HL-60 (cell line): ENCODE data around the gene KCNG2.

Experiments used
- DNase-seq, 2 experiments: peaks; one replicate each; pipeline ENCODE4 v3.0.0-alpha.2; 2010 to 2020; ENCODE audit warnings: low read depth in 1 of 2, low spot score in 1 of 2
- H3K27ac ChIP-seq: fragments of 250-450 bp; sonication (Bioruptor Pico); replicated peaks from 2 replicates; pipeline ENCODE4 v1.5.1; 2020; ENCODE audit warnings: mild to moderate bottlenecking, moderate library complexity
- H3K27me3 ChIP-seq: fragments of 250-450 bp; sonication (Bioruptor Pico); 2 replicates; pipeline ENCODE4 v1.5.1; 2021; ENCODE audit warnings: mild to moderate bottlenecking, moderate library complexity; ENCODE audit not compliant: insufficient read depth, poor library complexity, severe bottlenecking
- H3K4me3 ChIP-seq: replicated peaks from 2 replicates; pipeline ENCODE4 v1.5.1; 2011; ENCODE audit warnings: mild to moderate bottlenecking, control low read depth, low read length; ENCODE audit not compliant: insufficient read depth
- CTCF ChIP-seq: IDR thresholded peaks from one replicate; pipeline ENCODE4 v1.5.1; 2011; ENCODE audit warnings: low read length, control low read depth, inconsistent platforms; ENCODE audit not compliant: insufficient read depth
- GABPA ChIP-seq: IDR thresholded peaks from 2 replicates; pipeline ENCODE4 v1.6.1; 2012; ENCODE audit warnings: low read depth
- POLR2AphosphoS5 ChIP-seq: IDR thresholded peaks from 2 replicates; pipeline ENCODE4 v1.6.1; 2012; ENCODE audit warnings: low read depth
- SPI1 ChIP-seq: IDR thresholded peaks from 2 replicates; pipeline ENCODE4 v1.6.1; 2012; ENCODE audit warnings: low read depth, mild to moderate bottlenecking, borderline replicate concordance
- TF ChIP-seq, protein P1 (sequence below): IDR thresholded peaks from 2 replicates; pipeline ENCODE4 v1.6.1; 2012; ENCODE audit warnings: low read depth; ENCODE audit not compliant: insufficient replicate concordance

KCNG2 gene

GRCh38 chr18:79903787-79904356 is 106.1 kb downstream of the KCNG2 start:
- no peak overlapping the region for H3K4me3 ChIP-seq
- no peak for DNase-seq

GRCh38 chr18:79904357-79905147 is 106.8 kb downstream of the KCNG2 start:
- Histone ChIP-seq H3K27ac (no peak overlapping the region), H3K27me3 (no peaks in the 10 kb centered on the region), H3K4me3 (no peak overlapping the region)
- DNase-seq, result no peak
- TF ChIP-seq, protein P1, sequence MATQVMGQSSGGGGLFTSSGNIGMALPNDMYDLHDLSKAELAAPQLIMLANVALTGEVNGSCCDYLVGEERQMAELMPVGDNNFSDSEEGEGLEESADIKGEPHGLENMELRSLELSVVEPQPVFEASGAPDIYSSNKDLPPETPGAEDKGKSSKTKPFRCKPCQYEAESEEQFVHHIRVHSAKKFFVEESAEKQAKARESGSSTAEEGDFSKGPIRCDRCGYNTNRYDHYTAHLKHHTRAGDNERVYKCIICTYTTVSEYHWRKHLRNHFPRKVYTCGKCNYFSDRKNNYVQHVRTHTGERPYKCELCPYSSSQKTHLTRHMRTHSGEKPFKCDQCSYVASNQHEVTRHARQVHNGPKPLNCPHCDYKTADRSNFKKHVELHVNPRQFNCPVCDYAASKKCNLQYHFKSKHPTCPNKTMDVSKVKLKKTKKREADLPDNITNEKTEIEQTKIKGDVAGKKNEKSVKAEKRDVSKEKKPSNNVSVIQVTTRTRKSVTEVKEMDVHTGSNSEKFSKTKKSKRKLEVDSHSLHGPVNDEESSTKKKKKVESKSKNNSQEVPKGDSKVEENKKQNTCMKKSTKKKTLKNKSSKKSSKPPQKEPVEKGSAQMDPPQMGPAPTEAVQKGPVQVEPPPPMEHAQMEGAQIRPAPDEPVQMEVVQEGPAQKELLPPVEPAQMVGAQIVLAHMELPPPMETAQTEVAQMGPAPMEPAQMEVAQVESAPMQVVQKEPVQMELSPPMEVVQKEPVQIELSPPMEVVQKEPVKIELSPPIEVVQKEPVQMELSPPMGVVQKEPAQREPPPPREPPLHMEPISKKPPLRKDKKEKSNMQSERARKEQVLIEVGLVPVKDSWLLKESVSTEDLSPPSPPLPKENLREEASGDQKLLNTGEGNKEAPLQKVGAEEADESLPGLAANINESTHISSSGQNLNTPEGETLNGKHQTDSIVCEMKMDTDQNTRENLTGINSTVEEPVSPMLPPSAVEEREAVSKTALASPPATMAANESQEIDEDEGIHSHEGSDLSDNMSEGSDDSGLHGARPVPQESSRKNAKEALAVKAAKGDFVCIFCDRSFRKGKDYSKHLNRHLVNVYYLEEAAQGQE, result no peak
- no peak for TF ChIP-seq SPI1
- no peak for TF ChIP-seq GABPA
- no peak for TF ChIP-seq CTCF
- no peak for TF ChIP-seq POLR2AphosphoS5

More at GRCh38 chr18:79903787-79904356, 106.1 kb downstream of the KCNG2 start:
- no peaks in the 10 kb centered on the region for H3K27me3 ChIP-seq
- TF ChIP-seq, protein P1, result no peak
- TF ChIP-seq POLR2AphosphoS5, result 0 out of 2 replicates have a peak, but pooled peaks have one; percentile 5
- TF ChIP-seq GABPA, result no peak
- TF ChIP-seq CTCF, result no peak
- H3K27ac ChIP-seq, result no peak overlapping the region

DNA sequence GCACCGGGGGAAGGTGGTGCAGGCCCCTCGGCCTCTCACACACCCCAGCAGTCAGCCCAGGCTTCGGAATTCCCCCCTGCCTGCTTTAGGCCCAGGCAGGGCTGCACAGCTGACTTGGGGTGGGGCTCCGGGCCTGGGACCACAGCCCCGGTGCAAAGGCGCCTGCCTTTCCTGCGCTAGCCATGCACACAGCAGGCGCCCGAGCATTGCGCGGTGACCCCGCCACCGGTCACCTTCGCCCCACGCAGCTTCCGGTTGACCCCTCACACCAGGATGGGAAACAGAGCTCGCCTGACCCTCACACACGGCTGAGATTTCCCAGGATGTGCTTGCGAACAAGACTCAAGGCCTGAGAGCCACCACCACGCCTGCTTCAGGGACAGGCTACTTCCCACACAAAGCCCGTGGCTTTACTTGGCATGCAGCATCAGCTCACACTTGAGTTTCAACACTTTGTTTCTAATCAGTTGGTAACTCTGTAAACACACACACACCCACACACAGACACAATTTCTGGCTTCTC is 107.7 kb downstream of the KCNG2 start:
- TF ChIP-seq, protein P1, result no peak
- TF ChIP-seq POLR2AphosphoS5 (no peak), SPI1 (no peak), CTCF (no peak), GABPA (no peak)
- H3K27me3 ChIP-seq, result no peaks in the 10 kb centered on the region

More for the DNA sequence above, 107.7 kb downstream of the KCNG2 start:
- no peak overlapping the region for H3K27ac ChIP-seq
- no peak overlapping the region for H3K4me3 ChIP-seq
- no peak for DNase-seq
